NCI-H526 treated with DMSO at 0.1 percent for 48 hours (cell line): Measurements from ENCODE around the gene GALNT7.
A peak's percentile ranks its signal among the peaks of the same experiment; 100 is the strongest.
"Not testable (repeated sequence)": the region's sequence is repeated elsewhere in the genome, so short reads cannot be mapped to it uniquely, and the experiment has no call there.

ENCODE experiments used
- DNase-seq: peaks from one replicate; lab custom pipeline; 2025; lab: John Stamatoyannopoulos, UW

The GALNT7 gene

GRCh38 chr4:173166491-173166890 lies 2.1 kb upstream of the GALNT7 start:
- no peak for DNase-seq

GRCh38 chr4:173167758-173168395 lies 734 bp upstream of the GALNT7 start:
- DNase-seq = peak; percentile 46

GRCh38 chr4:173169178-173169427 lies 492 bp downstream of the GALNT7 start:
- no peak for DNase-seq

- peak; percentile 16 for DNase-seq
Observed at GRCh38 chr4:173169428-173170181, 994 bp downstream of the GALNT7 start.

GRCh38 chr4:173170182-173170778 lies 1.7 kb downstream of the GALNT7 start:
- DNase-seq = no peak

- no peak for DNase-seq
Observed at GRCh38 chr4:173171098-173171497, 2.5 kb downstream of the GALNT7 start.

GRCh38 chr4:173171987-173172386 lies 3.4 kb downstream of the GALNT7 start:
- no peak for DNase-seq

- no peak for DNase-seq
Observed at GRCh38 chr4:173174184-173174583, 5.6 kb downstream of the GALNT7 start.

GRCh38 chr4:173174594-173175012 lies 6.0 kb downstream of the GALNT7 start:
- DNase-seq = no peak

GRCh38 chr4:173176010-173176409 lies 7.4 kb downstream of the GALNT7 start:
- no peak for DNase-seq

GRCh38 chr4:173177232-173177631 lies 8.6 kb downstream of the GALNT7 start:
- DNase-seq = no peak

GRCh38 chr4:173178144-173178543 lies 9.5 kb downstream of the GALNT7 start:
- DNase-seq = no peak

GRCh38 chr4:173181848-173182247 lies 13.2 kb downstream of the GALNT7 start:
- DNase-seq = no peak

GRCh38 chr4:173182403-173182802 lies 13.8 kb downstream of the GALNT7 start:
- no peak for DNase-seq

GRCh38 chr4:173183659-173184247 lies 15.1 kb downstream of the GALNT7 start:
- DNase-seq = not testable (repeated sequence)

GRCh38 chr4:173185847-173186510 lies 17.4 kb downstream of the GALNT7 start:
- no peak for DNase-seq

- no peak for DNase-seq
Observed at GRCh38 chr4:173187732-173188131, 19.1 kb downstream of the GALNT7 start.

- no peak for DNase-seq
Observed at GRCh38 chr4:173188648-173189047, 20.0 kb downstream of the GALNT7 start.

GRCh38 chr4:173189117-173189693 lies 20.6 kb downstream of the GALNT7 start:
- no peak for DNase-seq

- no peak for DNase-seq
Observed at GRCh38 chr4:173191623-173192041, 23.0 kb downstream of the GALNT7 start.

- no peak for DNase-seq
Observed at GRCh38 chr4:173192375-173193162, 24.0 kb downstream of the GALNT7 start.
